ENCODE data around the gene IFI6. TPM values are rescaled to one million over a fixed set of nuclear protein-coding genes. Genes with fewer than 3 reads are reported as not detected.
A peak's percentile ranks its signal among the peaks of the same experiment; 100 is the strongest.

The IFI6 gene
- total and polyA plus RNA-seq, 10 donors, result 41.6 to 85.8 (median 62.7) TPM

DNA sequence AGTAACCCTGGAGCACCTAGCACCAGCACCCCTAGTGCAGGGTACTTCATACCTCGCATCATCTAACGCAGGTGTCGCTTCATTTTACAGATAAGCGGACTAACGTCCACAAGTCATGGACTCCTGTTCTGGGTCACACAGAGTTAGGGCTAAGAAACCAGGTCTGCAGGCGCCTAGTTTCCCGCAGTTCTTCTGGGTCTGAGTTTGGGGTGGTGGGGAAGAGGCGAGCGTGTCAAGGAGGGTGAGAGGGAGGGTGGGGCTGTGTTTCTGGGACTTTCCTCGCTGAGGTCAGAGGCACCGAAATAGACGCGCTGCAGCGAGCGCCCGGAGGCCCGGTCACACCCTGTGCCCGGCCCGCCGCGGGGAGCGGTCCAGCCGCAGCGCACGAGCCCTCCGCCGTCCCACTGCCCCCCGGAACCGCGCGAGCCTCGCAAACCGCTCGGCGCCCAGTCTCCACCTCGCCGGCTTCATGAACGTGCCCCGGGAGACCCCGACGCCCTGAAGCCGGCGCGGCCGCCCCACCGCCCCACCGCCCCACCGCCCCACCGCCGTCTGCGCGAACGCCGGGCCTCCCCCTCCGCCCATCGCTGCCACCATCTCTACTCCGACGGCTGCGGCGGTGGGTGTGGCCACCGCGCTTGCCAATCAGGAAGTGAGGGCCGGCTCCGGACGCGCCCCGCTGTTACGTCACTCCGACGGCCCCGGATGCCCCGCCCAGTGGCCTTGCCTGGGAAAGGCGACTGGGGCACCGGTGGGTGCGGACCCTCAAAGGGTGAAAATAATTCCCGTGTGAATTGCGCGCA, 12.3 kb downstream of the IFI6 start:
- peak; percentile 96 to 98 (median 96) for TF ChIP-seq POLR2AphosphoS5 (IDR thresholded peaks at IDR 0.05)
- peak in 2 of 3 donors; percentile 26 to 47 for TF ChIP-seq POLR2A (IDR thresholded peaks at IDR 0.05)
- TF ChIP-seq, protein P1, sequence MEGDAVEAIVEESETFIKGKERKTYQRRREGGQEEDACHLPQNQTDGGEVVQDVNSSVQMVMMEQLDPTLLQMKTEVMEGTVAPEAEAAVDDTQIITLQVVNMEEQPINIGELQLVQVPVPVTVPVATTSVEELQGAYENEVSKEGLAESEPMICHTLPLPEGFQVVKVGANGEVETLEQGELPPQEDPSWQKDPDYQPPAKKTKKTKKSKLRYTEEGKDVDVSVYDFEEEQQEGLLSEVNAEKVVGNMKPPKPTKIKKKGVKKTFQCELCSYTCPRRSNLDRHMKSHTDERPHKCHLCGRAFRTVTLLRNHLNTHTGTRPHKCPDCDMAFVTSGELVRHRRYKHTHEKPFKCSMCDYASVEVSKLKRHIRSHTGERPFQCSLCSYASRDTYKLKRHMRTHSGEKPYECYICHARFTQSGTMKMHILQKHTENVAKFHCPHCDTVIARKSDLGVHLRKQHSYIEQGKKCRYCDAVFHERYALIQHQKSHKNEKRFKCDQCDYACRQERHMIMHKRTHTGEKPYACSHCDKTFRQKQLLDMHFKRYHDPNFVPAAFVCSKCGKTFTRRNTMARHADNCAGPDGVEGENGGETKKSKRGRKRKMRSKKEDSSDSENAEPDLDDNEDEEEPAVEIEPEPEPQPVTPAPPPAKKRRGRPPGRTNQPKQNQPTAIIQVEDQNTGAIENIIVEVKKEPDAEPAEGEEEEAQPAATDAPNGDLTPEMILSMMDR (IDR thresholded peaks at IDR 0.05 in 8 of 11, conservative IDR thresholded peaks at IDR 0.05 in 3 of 11), result peak in 3 of 11 experiments; percentile 20 to 32 (median 25)
- Histone ChIP-seq H3K27ac (peak overlapping the region; percentile 94 to 99 (median 98)), H3K36me3 (no peaks in the 10 kb centered on the region), H3K4me3 (peak overlapping the region; percentile 32 to 80 (median 45)), H3K27me3 (replicated peaks in 1 of 7) (no peaks in the 10 kb centered on the region), H3K9me3 (no peaks in the 10 kb centered on the region), H3K4me1 (peaks cover 41 to 87% (median 67%) of the 10 kb centered on the region in 6 donors)
- WGBS, 5 donors, result 5 to 11% (median 7%) methylated on average over 30 to 78 of the region's 78 CpGs
- peak; percentile 99 for DNase-seq
- intact Hi-C loops (cut with DNase I; ENCODE audit: low total_unique reads), result loop anchor here (5.0 kb wide), 1 partner anchor 257 kb away; no protein-coding TSS in a partner anchor

DNA sequence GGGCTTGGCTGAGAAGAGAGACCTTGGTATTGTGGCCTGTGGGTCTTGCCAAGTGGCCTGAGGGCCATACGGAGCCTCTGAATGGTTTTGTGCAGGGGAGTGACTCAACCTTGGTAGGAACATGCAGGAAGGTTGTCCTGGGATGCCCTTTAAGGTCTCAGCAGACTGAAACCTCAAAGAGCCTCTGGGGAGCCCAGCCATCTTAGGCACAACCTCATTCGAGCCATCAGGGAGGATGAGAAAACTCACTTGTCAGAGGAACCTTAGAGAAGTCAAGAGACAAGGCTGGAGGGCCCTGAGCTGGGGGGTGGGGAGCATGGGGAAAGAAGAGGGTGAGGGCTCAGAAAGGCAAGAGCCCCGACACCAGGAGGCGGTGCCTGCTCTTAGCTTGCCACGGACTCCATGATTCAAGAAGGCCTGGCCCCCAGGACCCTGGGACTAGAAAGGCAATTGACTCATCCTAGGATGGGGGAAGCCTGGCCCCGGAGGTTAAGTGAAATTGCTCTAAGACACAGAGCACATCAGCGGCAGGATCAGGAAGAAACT, 13.0 kb downstream of the IFI6 start:
- intact Hi-C loops (cut with DNase I; ENCODE audit: low total_unique reads), result no loop called here
- DNase-seq, result peak; percentile 82
- Histone ChIP-seq H3K9me3 (no peaks in the 10 kb centered on the region), H3K27me3 (replicated peaks in 1 of 7) (no peaks in the 10 kb centered on the region), H3K36me3 (no peaks in the 10 kb centered on the region), H3K4me1 (peaks cover 41 to 86% (median 67%) of the 10 kb centered on the region in 6 donors), H3K4me3 (peak overlapping the region in 7 of 8 donors; percentile 2 to 80 (median 50)), H3K27ac (peak overlapping the region; percentile 94 to 99 (median 98))
- 31 to 43% (median 39%) methylated on average over 7 of the region's 7 CpGs for WGBS, 5 donors
- TF ChIP-seq POLR2AphosphoS5 (IDR thresholded peaks at IDR 0.05), result no peak
- TF ChIP-seq, protein P1 (IDR thresholded peaks at IDR 0.05 in 8 of 11, conservative IDR thresholded peaks at IDR 0.05 in 3 of 11), result peak in 1 of 11 experiments; percentile 10
- no peak for TF ChIP-seq POLR2A (IDR thresholded peaks at IDR 0.05)

DNA sequence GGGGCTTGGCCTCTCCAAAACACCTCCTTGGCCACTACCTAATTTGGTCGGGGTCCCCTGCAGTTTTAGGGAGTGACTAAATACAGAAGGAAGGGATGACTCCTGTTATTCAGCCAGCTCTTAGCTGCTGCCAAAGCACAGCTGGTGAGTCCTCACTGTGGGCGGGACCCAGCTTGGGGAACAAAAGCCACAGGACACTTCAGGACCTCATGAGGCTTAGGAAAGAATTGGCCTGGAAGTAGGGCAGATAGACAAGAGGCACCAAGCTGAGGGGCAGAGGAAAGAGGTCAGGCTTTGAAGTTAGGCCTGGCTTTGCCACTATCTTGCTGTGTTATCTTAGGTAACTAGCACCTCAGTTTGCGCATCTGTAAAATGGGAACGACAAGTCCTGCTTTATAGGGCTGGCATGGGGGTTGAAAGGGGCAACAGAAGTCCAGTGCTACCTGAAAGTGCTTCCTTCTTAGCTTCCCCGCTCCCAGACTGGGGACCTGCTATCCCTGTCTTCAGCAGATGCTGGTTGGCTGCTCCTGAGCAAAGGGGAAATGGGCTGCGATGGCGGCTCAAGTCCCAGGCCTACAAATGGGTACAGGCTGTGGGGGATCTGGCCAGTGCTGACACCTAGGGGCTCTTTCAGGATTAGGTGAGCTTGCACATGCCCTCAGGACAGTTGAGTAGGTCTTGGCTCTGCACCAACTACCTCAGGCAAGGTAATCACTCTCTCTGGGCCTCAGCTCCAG, 15.7 kb downstream of the IFI6 start:
- peak; percentile 69 for DNase-seq
- TF ChIP-seq POLR2A (IDR thresholded peaks at IDR 0.05) (no peak), POLR2AphosphoS5 (IDR thresholded peaks at IDR 0.05) (no peak)
- TF ChIP-seq, protein P1 (IDR thresholded peaks at IDR 0.05 in 8 of 11, conservative IDR thresholded peaks at IDR 0.05 in 3 of 11), result no peak
- intact Hi-C loops (cut with DNase I; ENCODE audit: low total_unique reads), result no loop called here
- Histone ChIP-seq H3K27ac (peak overlapping the region in 7 of 8 donors; percentile 51 to 78 (median 67)), H3K27me3 (replicated peaks in 1 of 7) (no peaks in the 10 kb centered on the region), H3K4me1 (peaks cover 27 to 64% (median 45%) of the 10 kb centered on the region in 6 donors), H3K9me3 (no peaks in the 10 kb centered on the region), H3K4me3 (no peak overlapping the region), H3K36me3 (no peaks in the 10 kb centered on the region)
- WGBS, 5 donors, result 80 to 87% (median 83%) methylated on average over 7 of the region's 7 CpGs

All from spleen (tissue), 11 donors.